SJSA1 (cell line): ENCODE data around the gene TBC1D2B. TPM values are rescaled to one million over a fixed set of nuclear protein-coding genes. Genes with fewer than 3 reads are reported as not detected.
A peak's percentile ranks its signal among the peaks of the same experiment; 100 is the strongest.

Source experiments
- DNase-seq, 2 experiments: peaks; one replicate each; pipeline ENCODE4 v3.0.0-alpha.2; 2015 to 2020; ENCODE audit warnings: low spot score in 2 of 2, low read depth in 1 of 2
- H3K27ac ChIP-seq: fragments of 250-450 bp; sonication (Bioruptor Pico); 2 replicates; pipeline ENCODE4 v1.5.1; 2020; ENCODE audit warnings: mild to moderate bottlenecking, moderate library complexity
- H3K27me3 ChIP-seq: fragments of 250-450 bp; sonication (Bioruptor Pico); replicated peaks from 2 replicates; pipeline ENCODE4 v1.5.1; 2020; ENCODE audit warnings: mild to moderate bottlenecking, moderate library complexity
- H3K36me3 ChIP-seq: fragments of 250-450 bp; sonication (Bioruptor Pico); 2 replicates; pipeline ENCODE4 v1.5.1; 2020; ENCODE audit warnings: mild to moderate bottlenecking
- H3K4me1 ChIP-seq: fragments of 250-450 bp; sonication (Bioruptor Pico); replicated peaks from 2 replicates; pipeline ENCODE4 v1.6.1; 2021; ENCODE audit warnings: mild to moderate bottlenecking
- H3K4me3 ChIP-seq: fragments of 250-450 bp; sonication (Bioruptor Pico); 2 replicates; pipeline ENCODE4 v1.5.1; 2020; ENCODE audit warnings: mild to moderate bottlenecking
- H3K9me3 ChIP-seq: fragments of 250-450 bp; sonication (Bioruptor Pico); replicated peaks from 2 replicates; pipeline ENCODE4 v1.5.1; 2020; ENCODE audit warnings: mild to moderate bottlenecking
- total RNA-seq: library from RNA; depleted of rRNA; stranded (reverse); fragments of >200 nt; shearing (Covaris generic); gene quantifications from 2 replicates; pipeline ENCODE4 v1.2.3, GENCODE V29; 2014

Gene TBC1D2B
- total RNA-seq, 1 experiment from 2014 or later: 28.2 TPM

DNA sequence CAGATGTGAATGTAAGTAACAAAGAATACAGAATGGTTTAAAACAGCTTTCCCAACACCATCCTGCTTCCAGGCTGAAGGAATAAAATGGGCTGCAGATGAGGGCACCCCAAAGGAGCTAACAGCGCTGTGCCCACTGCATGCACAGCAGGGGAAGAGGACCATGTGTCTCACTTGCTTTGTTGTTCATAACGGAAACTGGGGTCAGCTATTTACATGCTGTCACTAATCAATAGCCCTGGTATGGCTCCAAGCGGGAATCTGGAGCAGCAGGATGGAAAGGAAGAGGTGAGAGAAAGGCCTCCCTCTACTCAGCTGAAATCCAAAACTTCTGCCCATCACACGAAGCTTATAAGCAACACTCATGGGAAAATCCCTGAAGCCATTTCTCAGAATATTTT, 67.4 kb downstream of the TBC1D2B start:
- no peaks in the 10 kb centered on the region for H3K27me3 ChIP-seq
- H3K36me3 ChIP-seq: peaks cover 64% of the 10 kb centered on the region
- no peak overlapping the region for H3K27ac ChIP-seq
- no peak for DNase-seq
- H3K9me3 ChIP-seq: no peaks in the 10 kb centered on the region
- no peaks in the 10 kb centered on the region for H3K4me1 ChIP-seq
- no peak overlapping the region for H3K4me3 ChIP-seq

DNA sequence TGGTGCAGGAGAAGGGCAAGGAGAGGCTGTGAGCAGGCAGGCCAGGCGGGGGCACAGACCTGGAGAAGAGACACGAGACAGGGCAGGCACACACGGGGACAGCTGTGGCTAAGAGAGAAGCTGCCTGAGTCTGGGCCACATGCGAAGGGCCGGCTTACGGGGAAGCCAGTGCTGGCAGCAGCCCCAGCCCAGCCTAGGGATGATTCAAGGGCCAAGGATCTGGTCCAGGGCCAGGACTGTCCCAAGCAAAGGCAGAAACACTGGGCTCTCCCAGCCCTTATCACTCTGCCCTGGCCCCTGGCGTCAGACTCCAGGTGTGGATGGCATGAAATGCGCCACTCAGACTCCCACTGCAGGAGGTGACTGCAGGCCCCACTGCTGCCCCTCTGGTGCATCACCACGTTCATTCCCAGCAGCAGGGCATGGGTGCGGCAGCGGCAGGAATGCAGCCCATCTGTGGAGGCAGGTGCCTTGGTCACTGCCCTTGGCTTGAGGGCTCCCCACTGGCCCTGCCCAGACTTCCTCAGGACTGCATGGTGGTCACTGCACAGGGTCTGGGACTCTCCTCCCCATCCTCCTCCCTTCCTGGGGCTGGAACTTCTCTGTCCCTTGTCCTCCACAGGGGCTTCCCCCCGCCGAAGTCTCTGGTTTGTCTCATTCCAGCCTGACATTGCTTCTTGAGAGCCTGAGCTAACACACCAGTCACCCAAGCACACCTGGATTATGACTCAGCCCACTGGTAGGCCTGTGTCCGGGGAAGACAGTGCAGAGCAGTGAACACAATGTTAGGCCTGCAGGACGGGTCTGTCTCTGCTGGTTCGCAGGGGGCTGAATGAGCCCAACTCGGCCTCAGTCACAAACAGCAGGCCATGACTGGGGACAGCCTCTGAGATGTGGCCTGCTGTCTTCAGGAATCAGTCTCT, 69.3 kb downstream of the TBC1D2B start:
- Histone ChIP-seq H3K36me3 (peaks cover 65% of the 10 kb centered on the region), H3K4me3 (no peak overlapping the region), H3K27ac (no peak overlapping the region), H3K27me3 (no peaks in the 10 kb centered on the region), H3K9me3 (no peaks in the 10 kb centered on the region), H3K4me1 (no peaks in the 10 kb centered on the region)
- no peak for DNase-seq

DNA sequence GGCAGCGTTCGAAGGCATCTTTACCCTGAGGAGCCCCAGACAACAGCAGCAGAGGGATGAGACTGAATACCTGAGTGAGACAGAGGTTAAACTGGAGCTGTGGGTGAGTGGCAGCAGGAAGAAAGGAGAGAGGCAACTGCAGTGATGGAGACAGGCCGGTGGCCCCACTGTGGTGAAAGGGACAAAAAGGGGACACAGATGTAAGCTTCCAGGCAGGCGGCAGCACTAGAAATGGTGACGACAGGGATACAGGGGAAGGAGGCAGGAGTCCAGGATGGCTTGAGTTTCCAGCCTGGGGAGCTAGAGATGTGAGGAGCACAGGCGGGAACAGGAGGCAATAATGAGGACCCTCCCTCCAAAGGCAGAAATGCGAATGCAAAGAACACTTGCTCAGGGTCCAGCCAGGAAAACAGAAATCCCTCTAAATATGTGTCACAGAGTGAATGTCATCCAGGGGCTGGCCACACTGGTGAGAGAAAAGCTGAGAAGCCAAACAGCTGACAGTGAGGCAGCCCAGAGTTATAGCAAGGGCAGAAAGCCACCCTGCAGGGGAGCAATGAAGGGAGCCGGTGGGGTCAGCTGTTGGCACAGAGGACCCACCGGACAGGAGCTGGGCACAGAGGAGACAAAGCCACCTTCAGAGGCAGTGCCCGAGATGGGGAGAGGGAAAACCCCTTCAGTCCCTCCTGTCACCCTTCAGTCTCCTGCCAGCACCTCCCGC, 70.1 kb downstream of the TBC1D2B start:
- Histone ChIP-seq H3K9me3 (no peaks in the 10 kb centered on the region), H3K4me1 (no peaks in the 10 kb centered on the region), H3K4me3 (no peak overlapping the region), H3K27me3 (no peaks in the 10 kb centered on the region), H3K36me3 (peaks cover 65% of the 10 kb centered on the region), H3K27ac (no peak overlapping the region)
- no peak for DNase-seq

DNA sequence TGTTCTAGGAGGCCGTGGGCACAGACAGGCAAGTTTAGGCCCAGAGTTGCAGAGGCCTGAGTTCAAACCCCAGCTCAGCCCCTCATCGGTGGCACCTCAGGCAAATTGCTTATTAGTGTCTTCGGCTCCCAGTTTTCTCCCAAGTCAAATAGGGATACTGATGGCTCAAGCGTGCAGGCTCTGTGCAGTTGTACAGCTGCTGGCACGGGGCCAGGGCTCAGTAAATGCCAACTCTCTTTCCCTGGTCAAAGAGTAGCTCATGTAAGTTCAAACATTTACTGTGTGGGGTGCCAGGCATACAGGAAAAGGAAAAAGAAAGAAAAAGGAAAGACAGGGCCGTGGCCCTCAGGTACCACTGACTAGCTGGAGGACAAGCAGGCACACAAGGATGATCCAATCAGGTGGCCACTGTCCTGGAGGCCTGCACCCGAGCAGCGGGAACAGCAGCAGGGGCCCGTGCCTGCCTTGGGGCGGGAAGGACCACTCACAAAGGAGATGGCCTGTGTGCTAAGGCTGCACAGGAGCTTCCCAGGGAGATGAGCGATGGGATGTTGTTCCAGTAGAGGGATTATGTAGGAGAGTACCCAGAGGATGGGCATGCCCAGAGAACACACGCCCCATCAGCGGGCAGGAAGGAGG, 70.8 kb downstream of the TBC1D2B start:
- Histone ChIP-seq H3K36me3 (peaks cover 64% of the 10 kb centered on the region), H3K27ac (no peak overlapping the region), H3K9me3 (no peaks in the 10 kb centered on the region), H3K4me3 (no peak overlapping the region), H3K27me3 (no peaks in the 10 kb centered on the region), H3K4me1 (no peaks in the 10 kb centered on the region)
- DNase-seq: no peak

DNA sequence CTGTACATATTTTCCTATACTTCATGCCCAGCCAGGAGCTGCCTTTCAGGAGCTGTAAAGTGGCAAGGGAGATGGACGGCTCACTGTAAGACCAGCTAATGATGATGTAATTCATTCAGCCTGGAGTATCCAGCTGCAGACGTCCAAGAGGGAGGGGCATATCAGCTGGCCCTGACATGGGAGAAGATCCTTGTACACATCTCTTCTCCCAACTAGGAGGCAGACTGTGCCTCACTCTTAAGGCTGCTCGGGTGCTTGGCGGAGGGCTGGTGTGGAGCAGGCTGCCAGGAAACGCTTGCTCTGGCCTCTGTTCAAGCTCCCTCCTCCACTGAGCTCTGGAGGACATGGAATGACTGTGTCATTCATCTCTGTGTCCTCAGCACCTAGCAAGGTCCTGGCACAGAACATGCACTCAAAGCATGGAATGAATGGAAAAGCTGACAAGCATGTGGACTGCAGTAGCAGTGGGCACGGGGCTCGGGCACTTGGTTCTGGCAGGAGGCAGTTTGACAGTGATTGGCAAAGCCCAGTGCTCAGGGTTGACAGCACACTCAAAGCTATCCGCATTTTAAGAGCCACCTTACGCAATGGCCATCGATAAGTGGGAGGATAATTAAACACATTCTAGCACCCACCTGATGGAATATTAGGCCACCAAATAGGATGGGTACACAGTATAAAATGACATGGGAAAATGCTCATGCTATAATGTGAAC, 72.4 kb downstream of the TBC1D2B start:
- Histone ChIP-seq H3K27me3 (no peaks in the 10 kb centered on the region), H3K4me1 (no peaks in the 10 kb centered on the region), H3K36me3 (peaks cover 67% of the 10 kb centered on the region), H3K9me3 (no peaks in the 10 kb centered on the region), H3K4me3 (no peak overlapping the region), H3K27ac (no peak overlapping the region)
- peak in 1 of 2 experiments; percentile 14 for DNase-seq

DNA sequence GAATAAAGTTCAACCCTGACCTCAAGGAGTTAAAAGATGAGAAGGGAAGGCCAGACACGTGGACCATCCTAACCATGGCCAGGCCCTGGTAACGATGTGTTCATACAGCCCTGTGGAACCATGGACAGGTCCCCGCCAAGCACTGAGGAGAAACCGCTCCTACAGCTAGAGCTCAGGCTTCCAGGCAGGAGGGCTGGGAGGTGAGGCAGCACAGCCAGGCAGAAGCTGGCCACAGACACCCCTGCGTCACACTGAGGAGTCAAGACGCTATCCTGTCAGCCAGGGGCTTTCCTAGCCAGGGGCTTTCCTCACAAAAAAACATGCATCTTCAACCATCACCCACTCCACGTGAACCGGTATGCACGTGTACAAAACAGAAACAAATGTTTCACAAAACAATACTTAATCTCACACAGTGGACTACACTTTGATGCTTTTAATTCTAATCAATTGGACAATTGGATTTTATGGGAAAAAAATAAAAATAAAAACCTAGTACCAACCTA, 73.2 kb downstream of the TBC1D2B start:
- no peak overlapping the region for H3K4me3 ChIP-seq
- DNase-seq: no peak
- no peaks in the 10 kb centered on the region for H3K4me1 ChIP-seq
- H3K36me3 ChIP-seq: peaks cover 67% of the 10 kb centered on the region
- H3K27me3 ChIP-seq: no peaks in the 10 kb centered on the region
- H3K9me3 ChIP-seq: no peaks in the 10 kb centered on the region
- H3K27ac ChIP-seq: no peak overlapping the region

DNA sequence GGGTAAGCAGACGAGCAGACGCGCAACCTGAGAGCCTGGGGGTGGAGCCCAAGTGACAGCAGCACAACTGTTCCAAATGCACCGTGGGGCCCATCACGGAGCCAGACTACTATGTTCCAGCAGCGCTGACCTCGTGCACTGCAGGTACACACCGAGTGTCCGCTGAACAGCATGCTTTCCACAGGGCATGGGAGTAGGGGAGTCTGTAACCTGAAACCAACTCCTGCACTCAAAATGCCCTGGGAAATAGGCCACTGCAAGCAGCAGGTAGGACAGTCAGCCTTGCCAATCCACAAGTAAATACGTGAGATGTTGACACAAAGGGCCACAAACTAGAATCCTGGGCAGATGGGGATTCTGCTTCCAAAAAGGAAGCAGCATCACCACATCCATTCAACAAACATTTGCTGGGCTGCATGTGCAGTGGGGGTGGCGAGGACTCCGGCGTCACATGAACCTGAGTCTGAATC, 73.9 kb downstream of the TBC1D2B start:
- Histone ChIP-seq H3K36me3 (peaks cover 61% of the 10 kb centered on the region), H3K9me3 (no peaks in the 10 kb centered on the region), H3K27ac (no peak overlapping the region), H3K4me1 (no peaks in the 10 kb centered on the region), H3K27me3 (no peaks in the 10 kb centered on the region), H3K4me3 (no peak overlapping the region)
- no peak for DNase-seq

DNA sequence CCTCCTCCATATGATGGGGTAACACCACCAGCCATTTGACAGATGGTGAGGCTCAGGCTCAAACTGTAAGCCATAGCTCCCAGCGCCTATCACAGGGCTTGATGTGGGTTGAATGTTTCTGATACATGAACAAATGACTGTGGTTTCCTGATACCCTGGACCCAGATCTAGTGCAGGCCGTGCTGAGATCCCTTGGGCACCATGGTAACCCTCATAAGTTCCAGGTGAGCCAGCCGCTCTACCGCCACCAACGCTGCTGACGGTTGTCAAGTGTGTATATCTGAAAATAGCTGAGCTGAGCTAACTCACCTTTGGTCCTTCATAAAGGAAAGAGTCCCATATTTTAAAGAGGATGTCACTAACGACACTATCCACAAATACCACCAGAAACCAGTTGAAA, 74.5 kb downstream of the TBC1D2B start:
- Histone ChIP-seq H3K4me3 (no peak overlapping the region), H3K9me3 (no peaks in the 10 kb centered on the region), H3K4me1 (no peaks in the 10 kb centered on the region), H3K36me3 (peaks cover 55% of the 10 kb centered on the region), H3K27ac (no peak overlapping the region), H3K27me3 (no peaks in the 10 kb centered on the region)
- DNase-seq: no peak

DNA sequence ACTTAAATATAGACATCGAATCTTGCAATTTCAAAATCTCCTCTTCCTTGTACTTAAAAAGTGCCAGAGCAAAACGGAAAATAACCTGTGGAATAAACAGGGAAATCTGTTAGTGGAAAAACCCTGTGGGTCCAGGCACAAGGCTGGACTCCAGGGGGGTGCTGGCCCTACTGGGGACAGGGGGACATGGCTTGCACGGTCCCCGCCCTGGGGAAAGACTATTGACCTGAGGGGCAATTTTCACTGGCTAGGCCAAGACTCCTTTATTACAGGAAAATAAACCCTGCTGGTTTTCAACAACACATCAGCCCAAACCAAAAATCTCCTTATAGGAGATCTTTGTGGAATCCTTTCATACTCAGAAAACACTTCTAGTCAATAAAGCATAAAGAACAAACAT, 75.9 kb downstream of the TBC1D2B start:
- Histone ChIP-seq H3K9me3 (no peaks in the 10 kb centered on the region), H3K27ac (no peak overlapping the region), H3K27me3 (no peaks in the 10 kb centered on the region), H3K36me3 (peaks cover 44% of the 10 kb centered on the region), H3K4me3 (no peak overlapping the region), H3K4me1 (no peaks in the 10 kb centered on the region)
- no peak for DNase-seq

DNA sequence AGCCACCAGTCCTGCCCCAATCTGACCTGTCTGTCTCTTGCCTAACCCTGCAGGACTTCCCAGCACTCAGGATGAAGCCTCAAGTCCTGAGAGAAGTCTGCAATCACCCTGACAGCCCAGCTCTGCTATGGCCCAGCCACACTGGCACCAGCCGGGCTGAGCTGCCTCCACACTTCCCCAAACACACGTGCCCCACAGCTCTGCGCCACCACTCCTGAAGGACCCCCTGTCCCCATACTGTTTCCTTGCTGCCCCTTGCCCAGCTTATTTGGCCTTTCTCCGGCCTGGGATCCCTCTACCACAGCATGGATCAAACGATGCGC, 76.6 kb downstream of the TBC1D2B start:
- DNase-seq: no peak
- H3K27me3 ChIP-seq: no peaks in the 10 kb centered on the region
- peaks cover 39% of the 10 kb centered on the region for H3K36me3 ChIP-seq
- no peaks in the 10 kb centered on the region for H3K4me1 ChIP-seq
- H3K27ac ChIP-seq: no peak overlapping the region
- H3K4me3 ChIP-seq: no peak overlapping the region
- H3K9me3 ChIP-seq: no peaks in the 10 kb centered on the region

DNA sequence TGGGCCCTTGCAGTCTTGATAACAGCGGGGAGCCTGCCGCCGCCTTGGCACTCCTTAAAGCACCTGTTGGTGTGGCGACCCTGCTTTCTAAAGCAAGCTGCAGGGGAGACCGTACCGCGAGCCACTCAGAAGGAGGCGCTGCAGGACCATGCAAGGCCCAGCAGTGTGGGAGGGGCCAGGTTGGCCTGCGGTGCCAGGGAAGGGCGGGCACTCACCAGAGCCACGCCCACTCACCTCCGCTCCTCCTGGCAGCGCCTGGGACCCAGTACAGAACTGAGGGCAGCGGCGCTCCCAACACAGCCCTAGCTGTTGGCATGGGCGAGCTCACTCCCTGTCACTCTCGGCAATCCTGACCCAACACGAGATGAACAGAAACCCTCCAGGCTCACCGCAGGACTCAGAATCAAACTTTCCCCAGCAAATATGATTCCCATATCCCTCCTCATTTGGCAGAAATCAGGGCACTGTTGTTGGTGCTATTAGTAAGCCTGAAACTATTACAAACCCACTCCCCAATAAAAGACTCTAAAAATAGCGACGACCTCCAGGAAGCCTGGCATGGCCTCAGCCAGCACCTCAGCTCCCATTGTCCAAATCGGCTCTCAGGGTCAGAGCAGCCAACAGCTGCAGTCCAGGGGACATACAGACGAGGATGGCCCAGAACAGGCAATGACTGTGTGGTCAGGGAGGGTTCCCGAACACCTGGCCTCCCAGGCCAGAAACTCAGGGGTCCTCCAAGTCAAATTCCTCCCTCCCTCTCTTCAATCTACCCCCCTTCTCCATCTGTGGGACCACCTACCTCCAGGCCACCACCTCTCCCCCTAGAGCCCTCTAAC, 77.2 kb downstream of the TBC1D2B start:
- Histone ChIP-seq H3K27ac (no peak overlapping the region), H3K4me1 (peaks cover 3% of the 10 kb centered on the region; the same call in 1 of the 2 replicates)
- peak; percentile 26 to 64 for DNase-seq

DNA sequence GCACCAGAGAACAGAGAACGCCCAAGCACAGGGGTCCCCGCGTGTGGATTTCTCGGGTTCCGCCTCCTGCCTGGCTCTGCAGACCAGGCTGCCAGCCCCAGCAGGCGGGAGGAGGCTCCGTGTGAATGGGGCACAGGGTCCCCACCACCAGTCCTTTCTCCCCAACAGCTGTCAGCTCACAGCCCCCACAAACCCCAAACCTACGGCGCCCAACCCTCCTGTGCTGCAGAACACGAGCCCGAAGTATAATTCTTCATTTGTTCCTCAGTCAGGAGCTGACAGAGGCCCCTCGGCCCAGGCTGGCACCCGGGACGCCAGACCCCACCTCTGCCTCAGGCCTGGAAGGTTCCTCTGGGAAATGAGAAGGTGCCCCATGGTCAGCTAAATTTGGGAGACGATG, 78.0 kb downstream of the TBC1D2B start:
- DNase-seq: no peak
- Histone ChIP-seq H3K36me3 (peaks cover 35% of the 10 kb centered on the region), H3K27ac (no peak overlapping the region), H3K9me3 (no peaks in the 10 kb centered on the region), H3K27me3 (no peaks in the 10 kb centered on the region), H3K4me1 (peaks cover 6% of the 10 kb centered on the region), H3K4me3 (no peak overlapping the region)

More for the DNA sequence above, 77.2 kb downstream of the TBC1D2B start:
- Histone ChIP-seq H3K36me3 (peaks cover 39% of the 10 kb centered on the region), H3K4me3 (no peak overlapping the region), H3K27me3 (no peaks in the 10 kb centered on the region), H3K9me3 (no peaks in the 10 kb centered on the region)

DNA sequence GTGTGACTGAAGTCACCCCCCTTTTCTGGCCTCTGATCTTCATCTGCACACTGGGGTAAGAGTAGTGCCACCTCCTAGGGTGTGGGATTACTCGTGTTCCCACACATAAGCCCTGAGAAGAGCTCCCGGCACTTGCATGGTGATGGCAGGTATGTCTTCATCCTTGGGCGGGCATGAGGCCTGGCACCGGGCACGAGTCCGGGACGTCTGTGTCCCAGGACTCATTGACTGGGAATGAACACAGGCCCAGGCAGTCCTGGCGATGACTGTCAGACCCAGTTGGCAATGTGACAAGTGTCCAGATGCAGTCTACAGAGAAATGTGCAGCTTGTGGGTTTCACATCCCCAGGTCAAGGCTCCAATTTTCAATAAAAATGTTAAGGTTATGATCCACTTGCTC, 78.9 kb downstream of the TBC1D2B start:
- Histone ChIP-seq H3K4me1 (peaks cover 15% of the 10 kb centered on the region), H3K36me3 (peaks cover 30% of the 10 kb centered on the region), H3K27ac (no peak overlapping the region), H3K9me3 (no peaks in the 10 kb centered on the region), H3K27me3 (no peaks in the 10 kb centered on the region), H3K4me3 (no peak overlapping the region)
- no peak for DNase-seq
